ENCODE results near the gene LRRC74A.
"Not testable (repeated sequence)": the region's sequence is repeated elsewhere in the genome, so short reads cannot be mapped to it uniquely, and the experiment has no call there.

- not testable (repeated sequence) for TF ChIP-seq CTCF, POLR2A (IDR thresholded peaks at IDR 0.05)
Measured at GRCh38 chr14:76898006-76898405, 71.8 kb downstream of the LRRC74A start.

Data from body of pancreas (tissue), 4 donors.